A549 (cell line): ENCODE measurements around the gene WNT1. TPM values are rescaled to one million over a fixed set of nuclear protein-coding genes. Genes with fewer than 3 reads are reported as not detected.

Experiments
- ATAC-seq, 2 experiments: fragments of 200-7000 bp in 1 of 2; fragments of >200 bp in 1 of 2; cut with Nextera tagmentation in 1 of 2; cut with Tn5 transposase in 1 of 2; 3 replicates each; pipeline versions ENCODE4 v1.8.0 to v1.9.1; 2018 to 2020; ENCODE audit warnings: mild to moderate bottlenecking in 1 of 2, moderate library complexity in 1 of 2
- CTCF ChIA-PET: fragments of 300-600 bp; sonication (Branson Sonifier 250); formaldehyde crosslinking; extraction: SDS; loops from one replicate; lab custom pipeline; 2021; ENCODE audit warnings: antibody characterized with exemption, inconsistent platforms; lab: Yijun Ruan, JAX
- POLR2A ChIA-PET: fragments of 350-600 bp; formaldehyde crosslinking; extraction: SDS; loops from one replicate; lab custom pipeline; 2021; ENCODE audit warnings: antibody characterized with exemption, inconsistent platforms; lab: Yijun Ruan, JAX
- DNase-seq, 2 experiments: peaks; one replicate each; pipeline versions ENCODE4 v3.0.0 to v3.0.0-alpha.2; 2011 to 2016; ENCODE audit warnings: low read depth in 1 of 2, low spot score in 1 of 2
- FAIRE-seq: peaks from 2 replicates; lab custom pipeline; 2011; peaks lifted over from hg19 to GRCh38; lab: Jason Lieb, UNC
- H3K27ac ChIP-seq, 2 experiments: fragments of >200 bp; sonication (Bioruptor Twin); formaldehyde crosslinking; 3 replicates each; pipeline ENCODE4 v1.5.1; 2016 to 2017
- H3K4me1 ChIP-seq: fragments of >200 bp; sonication (Bioruptor Twin); formaldehyde crosslinking; 3 replicates; pipeline ENCODE4 v1.6.1; 2016
- H3K4me2 ChIP-seq: fragments of >200 bp; sonication (Bioruptor Twin); formaldehyde crosslinking; 3 replicates; pipeline ENCODE4 v1.6.1; 2016
- H3K4me3 ChIP-seq: fragments of >200 bp; sonication (Bioruptor Twin); formaldehyde crosslinking; 3 replicates; pipeline ENCODE4 v1.5.1; 2016
- H3K9me3 ChIP-seq: fragments of >200 bp; sonication (Bioruptor Twin); formaldehyde crosslinking; 3 replicates; pipeline ENCODE4 v1.6.1; 2016
- BCL3 ChIP-seq: fragments of >200 bp; sonication (Bioruptor Twin); formaldehyde crosslinking; IDR thresholded peaks from 3 replicates; pipeline ENCODE4 v1.6.1; 2016
- CBX8 ChIP-seq: fragments of 200-600 bp; sonication (generic); IDR thresholded peaks from 2 replicates; pipeline ENCODE4 v1.6.1; 2016
- CEBPB ChIP-seq, 2 experiments: fragments of >200 bp in 1 of 2; sonication (Bioruptor Twin) in 1 of 2; formaldehyde crosslinking in 1 of 2; IDR thresholded peaks; 2 replicates each; pipeline ENCODE4 v1.6.1; 2012 to 2016
- E2F6 ChIP-seq: IDR thresholded peaks from 2 replicates; pipeline ENCODE4 v1.6.1; 2012; ENCODE audit warnings: low read depth, borderline replicate concordance
- HOXA7 ChIP-seq: fragments of 250-450 bp; sonication (Bioruptor Pico); IDR thresholded peaks from 2 replicates; pipeline ENCODE4 v1.5.0; 2020; ENCODE audit warnings: mild to moderate bottlenecking, moderate library complexity
- KDM1A ChIP-seq: fragments of 200-600 bp; sonication (generic); IDR thresholded peaks from 2 replicates; pipeline ENCODE4 v1.6.1; 2016; ENCODE audit warnings: low read depth, mild to moderate bottlenecking
- KDM5A ChIP-seq: fragments of 200-600 bp; sonication (generic); IDR thresholded peaks from 2 replicates; pipeline ENCODE4 v1.6.1; 2016; ENCODE audit warnings: antibody characterized with exemption, mild to moderate bottlenecking
- MYC ChIP-seq: IDR thresholded peaks from 2 replicates; pipeline ENCODE4 v1.6.1; 2012; ENCODE audit warnings: mild to moderate bottlenecking, inconsistent platforms, low read length, improper control_type of control experiment, borderline replicate concordance
- NPAS2 ChIP-seq: fragments of 250-450 bp; sonication (Bioruptor Pico); IDR thresholded peaks from 2 replicates; pipeline ENCODE4 v1.8.0; 2022; ENCODE audit warnings: mild to moderate bottlenecking, moderate library complexity, borderline replicate concordance
- POLR2A ChIP-seq: IDR thresholded peaks from 2 replicates; pipeline ENCODE4 v1.6.1; 2012; ENCODE audit warnings: mild to moderate bottlenecking, low read length
- POLR2AphosphoS2 ChIP-seq: conservative IDR thresholded peaks from 2 replicates; pipeline ENCODE4 v1.6.1; 2012; ENCODE audit warnings: low read length, improper control_type of control experiment, inconsistent platforms
- RCOR1 ChIP-seq: fragments of 150-350 bp; IDR thresholded peaks from 2 replicates; pipeline ENCODE4 v1.6.1; 2014; ENCODE audit warnings: antibody characterized with exemption, low read length, low read depth
- RFX5 ChIP-seq: fragments of 450-650 bp; IDR thresholded peaks from 2 replicates; pipeline ENCODE4 v1.7.1; 2014; ENCODE audit warnings: antibody characterized with exemption, mild to moderate bottlenecking, moderate library complexity
- RNF2 ChIP-seq: fragments of 200-600 bp; sonication (generic); IDR thresholded peaks from 2 replicates; pipeline ENCODE4 v1.6.1; 2016; ENCODE audit warnings: low read depth, mild to moderate bottlenecking, antibody characterized with exemption, moderate library complexity, borderline replicate concordance
- SREBF2 ChIP-seq: fragments of 450-650 bp; IDR thresholded peaks from 2 replicates; pipeline ENCODE4 v1.6.1; 2014; ENCODE audit warnings: mild to moderate bottlenecking, moderate library complexity
- TP53 ChIP-seq: fragments of 250-450 bp; sonication (Bioruptor Pico); IDR thresholded peaks from 2 replicates; pipeline ENCODE4 v1.5.0; 2021; ENCODE audit warnings: mild to moderate bottlenecking, moderate library complexity
- USF2 ChIP-seq: fragments of 450-650 bp; IDR thresholded peaks from 2 replicates; pipeline ENCODE4 v1.6.1; 2014; ENCODE audit warnings: antibody characterized with exemption
- ZSCAN20 ChIP-seq: fragments of 250-450 bp; sonication (Bioruptor Pico); IDR thresholded peaks from 2 replicates; pipeline ENCODE4 v1.8.0; 2022; ENCODE audit warnings: mild to moderate bottlenecking, moderate library complexity
- WGBS: methylation state at CpG from one replicate; pipeline ENCODE4 v1.1.6; 2017; ENCODE audit errors: missing lambda C conversion rate; 5-methylcytosine and 5-hydroxymethylcytosine counted together
- polyA plus RNA-seq, 4 experiments: library from polyadenylated mRNA; depleted of rRNA in 3 of 4; stranded (reverse); fragments of >200 nt; fragmentation: RNase III in 1 of 4; extraction: RNeasy Plus Mini Kit Qiagen cat#74134 plus additional on column Dnase treatment in 1 of 4; gene quantifications; 2 replicates in 3 of 4; 3 replicates in 1 of 4; pipeline ENCODE4 v1.2.3, GENCODE V29; 2011 to 2017
- TF ChIP-seq, protein P1 (sequence below): fragments of 150-350 bp; IDR thresholded peaks from 2 replicates; pipeline ENCODE4 v1.6.1; 2014; ENCODE audit warnings: low read depth, mild to moderate bottlenecking, low read length

The WNT1 gene
- polyA plus RNA-seq, 2 of the 4 experiments (the other 2 are of a cell fraction), result not detected

DNA sequence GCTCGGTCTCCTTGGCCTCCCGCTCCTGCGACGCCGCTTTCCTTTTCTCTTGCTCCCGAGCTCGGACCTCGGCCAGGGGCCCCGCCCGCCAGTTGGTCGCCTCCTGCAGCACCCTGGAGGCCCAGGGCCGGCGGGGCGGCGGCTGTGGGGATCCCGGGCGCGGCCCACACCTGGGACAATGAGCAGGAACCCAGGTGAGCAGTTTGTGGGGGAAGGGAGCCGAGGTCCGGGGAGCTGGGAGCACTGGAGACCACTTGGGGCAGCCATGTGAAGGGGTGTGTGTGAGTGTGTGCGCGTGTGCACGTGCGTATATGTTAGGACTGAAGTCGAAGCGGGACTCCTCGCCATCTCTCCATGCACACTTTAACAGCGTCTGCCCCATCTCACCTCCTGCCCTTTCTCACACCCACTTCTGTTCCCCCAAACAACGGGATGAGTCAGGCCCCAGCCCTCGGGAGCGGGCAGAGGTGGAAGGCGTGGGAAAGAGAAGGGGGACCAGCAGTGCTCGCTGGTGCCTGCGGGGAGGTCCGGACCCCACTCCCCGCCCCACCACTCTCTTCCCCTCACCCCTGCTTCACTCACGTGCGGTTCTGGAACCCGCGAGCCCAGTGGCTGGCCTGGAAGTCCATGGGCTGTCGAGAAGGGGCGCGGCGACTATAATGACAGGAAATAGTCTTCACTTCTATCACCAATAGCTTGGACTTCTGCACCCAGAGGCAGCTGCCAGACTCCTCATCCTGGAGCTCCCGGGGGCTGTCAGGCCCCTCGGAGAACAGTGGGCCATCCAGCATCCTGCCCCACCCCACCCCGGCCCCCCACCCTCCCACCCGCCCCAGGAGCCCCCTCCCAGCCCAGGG lies 20.6 kb downstream of the WNT1 start (continued):
- TF ChIP-seq BCL3, result no peak
- TF ChIP-seq RCOR1, result no peak
- TF ChIP-seq NPAS2 (CRISPR knock-in tag), result peak; percentile 48; the same call in 1 of the 2 replicates
- no peak for TF ChIP-seq KDM5A
- TF ChIP-seq POLR2AphosphoS2, result no peak
- TF ChIP-seq, protein P1, sequence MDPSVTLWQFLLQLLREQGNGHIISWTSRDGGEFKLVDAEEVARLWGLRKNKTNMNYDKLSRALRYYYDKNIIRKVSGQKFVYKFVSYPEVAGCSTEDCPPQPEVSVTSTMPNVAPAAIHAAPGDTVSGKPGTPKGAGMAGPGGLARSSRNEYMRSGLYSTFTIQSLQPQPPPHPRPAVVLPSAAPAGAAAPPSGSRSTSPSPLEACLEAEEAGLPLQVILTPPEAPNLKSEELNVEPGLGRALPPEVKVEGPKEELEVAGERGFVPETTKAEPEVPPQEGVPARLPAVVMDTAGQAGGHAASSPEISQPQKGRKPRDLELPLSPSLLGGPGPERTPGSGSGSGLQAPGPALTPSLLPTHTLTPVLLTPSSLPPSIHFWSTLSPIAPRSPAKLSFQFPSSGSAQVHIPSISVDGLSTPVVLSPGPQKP, result no peak
- TF ChIP-seq ZSCAN20 (CRISPR knock-in tag), result no peak
- 0 out of 2 replicates have a peak, but pooled peaks have one; percentile 35 for TF ChIP-seq RNF2
- TF ChIP-seq TP53 (CRISPR knock-in tag), result peak; percentile 69; the same call in 1 of the 2 replicates
- TF ChIP-seq KDM1A, result no peak
- TF ChIP-seq SREBF2, result no peak
- no peak for TF ChIP-seq HOXA7 (CRISPR knock-in tag)
- TF ChIP-seq POLR2A, result no peak
- no peak for TF ChIP-seq USF2
- TF ChIP-seq CEBPB (IDR thresholded peaks at IDR 0.05), result no peak
- no peak for TF ChIP-seq RFX5
- no peak for TF ChIP-seq CBX8
- no peak for TF ChIP-seq MYC
- peak; percentile 94 for TF ChIP-seq E2F6

- Histone ChIP-seq H3K4me2 (peak within 1 kb of the TSS; percentile 82), H3K27ac (peak within 1 kb of the TSS; percentile 52 to 87)
- peak in 1 of 2 experiments; percentile 49; a peak in 3 of 6 replicates for ATAC-seq
- 7% methylated on average over 21 of the region's 30 CpGs for WGBS
- POLR2A ChIA-PET, result interaction anchor here (1.6 kb wide), 1 partner anchor 132 kb away, joined by 3 read pairs; the partner anchor contains the start of gene TUBA1B
- TF ChIP-seq NPAS2 (CRISPR knock-in tag) (0 out of 2 replicates have a peak, but pooled peaks have one; percentile 44), TP53 (CRISPR knock-in tag) (no peak), CBX8 (no peak)
- TF ChIP-seq, all 56 proteins: peak for 1
- peak in 1 of 2 experiments; percentile 63 for DNase-seq
- Histone ChIP-seq H3K4me3 (peak within 1 kb of the TSS; percentile 45), H3K4me1 (peaks cover 19% of the 10 kb centered on the region), H3K9me3 (no peaks in the 10 kb centered on the region)
- FAIRE-seq, result no peak
- CTCF ChIA-PET, result interaction anchor here (0.6 to 77.5 kb wide), 8 partner anchors 15 to 121 kb away, joined by 3 to 2584 read pairs (median 6); partner anchors contain the start of genes ARF3, FKBP11, PRKAG1 and WNT1
Observed at GRCh38 chr12:48999371-49000131, 21.4 kb downstream of the WNT1 start, which contains the start of gene DDN. TSS of gene DDN (minus strand) at chr12:48999375. CDS start at chr12:48999287, 88 bp downstream.
